GM12891 (cell line): ENCODE data around the gene KRT76.

Experiments
- DNase-seq: peaks from one replicate; pipeline ENCODE4 v3.0.0; 2011; ENCODE audit warnings: low spot score; ENCODE audit not compliant: insufficient read length
- FAIRE-seq: peaks from 2 replicates; lab custom pipeline; 2011; peaks lifted over from hg19 to GRCh38; lab: Jason Lieb, UNC
- PAX5 ChIP-seq: IDR thresholded peaks from 2 replicates; pipeline ENCODE4 v1.6.1; 2011; ENCODE audit warnings: low read length, moderate library complexity, mild to moderate bottlenecking; ENCODE audit not compliant: insufficient read depth, severe bottlenecking
- POLR2A ChIP-seq: IDR thresholded peaks from 2 replicates; pipeline ENCODE4 v1.6.1; 2011; ENCODE audit warnings: low read depth, low read length, control low read depth
- POLR2AphosphoS5 ChIP-seq: IDR thresholded peaks from 2 replicates; pipeline ENCODE4 v1.6.1; 2011; ENCODE audit warnings: low read depth, low read length, control low read depth
- POU2F2 ChIP-seq: IDR thresholded peaks from 2 replicates; pipeline ENCODE4 v1.6.1; 2011; ENCODE audit warnings: low read depth, mild to moderate bottlenecking, control low read depth, low read length, moderate library complexity
- SPI1 ChIP-seq: IDR thresholded peaks from 2 replicates; pipeline ENCODE4 v1.6.1; 2011; ENCODE audit warnings: low read depth, low read length, control low read depth
- TAF1 ChIP-seq: IDR thresholded peaks from 2 replicates; pipeline ENCODE4 v1.6.1; 2011; ENCODE audit warnings: low read depth, low read length, control low read depth

The KRT76 gene

DNA sequence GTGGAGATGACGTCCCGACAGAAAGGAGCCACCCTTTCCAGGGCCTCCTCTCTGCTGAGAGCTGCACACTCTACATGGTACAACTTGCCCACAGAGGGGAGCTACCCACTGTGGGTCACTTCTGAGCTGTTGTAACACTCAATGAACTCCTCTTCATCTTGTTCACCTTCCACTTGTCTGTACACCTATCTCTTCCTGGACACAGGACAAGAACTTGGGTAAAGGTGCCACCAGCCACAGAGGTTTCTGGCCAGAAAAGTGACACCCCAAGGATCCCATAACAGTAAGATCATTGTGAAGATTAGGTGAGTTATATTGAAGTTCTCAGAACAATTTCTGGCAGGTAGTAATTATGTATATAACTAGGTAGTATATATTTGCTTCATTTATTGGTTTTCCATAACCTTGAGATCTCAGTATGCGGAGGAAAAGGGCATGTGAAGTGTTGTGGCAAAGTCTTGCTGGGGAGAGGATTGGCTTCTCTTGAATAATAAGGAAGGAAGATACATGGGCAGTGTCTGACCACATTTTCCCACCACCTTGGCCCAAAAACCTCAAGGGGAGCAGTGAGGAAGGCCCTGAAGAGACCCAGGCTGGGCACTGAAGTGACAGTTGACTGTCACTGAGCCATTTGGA lies 34.2 kb downstream of the KRT76 start:
- DNase-seq (no peak), FAIRE-seq (no peak)
- TF ChIP-seq POLR2AphosphoS5 (no peak), POU2F2 (no peak)

DNA sequence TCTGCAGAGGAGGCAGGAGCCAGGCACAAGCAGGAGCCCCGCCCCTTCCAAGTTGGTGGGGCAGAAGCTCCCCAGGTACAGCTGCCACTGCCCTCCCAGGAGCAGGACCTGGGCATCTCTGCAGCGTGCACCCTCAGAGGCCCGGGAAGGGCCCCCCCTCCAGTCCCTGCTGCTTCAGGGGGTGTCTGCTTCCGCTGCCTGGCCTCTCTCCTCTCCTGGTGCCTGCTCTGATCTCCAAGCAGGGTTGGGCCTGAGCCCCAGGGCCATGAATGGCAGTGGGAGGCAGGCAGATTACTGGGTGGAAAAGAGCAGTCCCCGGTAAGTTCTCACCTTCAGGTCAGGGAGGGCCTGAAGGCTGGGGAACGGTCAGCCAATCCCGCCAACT lies 35.0 kb downstream of the KRT76 start:
- TF ChIP-seq TAF1 (no peak), POLR2AphosphoS5 (no peak), POU2F2 (no peak), SPI1 (no peak), PAX5 (no peak), POLR2A (no peak)
- DNase-seq = no peak
- no peak for FAIRE-seq

DNA sequence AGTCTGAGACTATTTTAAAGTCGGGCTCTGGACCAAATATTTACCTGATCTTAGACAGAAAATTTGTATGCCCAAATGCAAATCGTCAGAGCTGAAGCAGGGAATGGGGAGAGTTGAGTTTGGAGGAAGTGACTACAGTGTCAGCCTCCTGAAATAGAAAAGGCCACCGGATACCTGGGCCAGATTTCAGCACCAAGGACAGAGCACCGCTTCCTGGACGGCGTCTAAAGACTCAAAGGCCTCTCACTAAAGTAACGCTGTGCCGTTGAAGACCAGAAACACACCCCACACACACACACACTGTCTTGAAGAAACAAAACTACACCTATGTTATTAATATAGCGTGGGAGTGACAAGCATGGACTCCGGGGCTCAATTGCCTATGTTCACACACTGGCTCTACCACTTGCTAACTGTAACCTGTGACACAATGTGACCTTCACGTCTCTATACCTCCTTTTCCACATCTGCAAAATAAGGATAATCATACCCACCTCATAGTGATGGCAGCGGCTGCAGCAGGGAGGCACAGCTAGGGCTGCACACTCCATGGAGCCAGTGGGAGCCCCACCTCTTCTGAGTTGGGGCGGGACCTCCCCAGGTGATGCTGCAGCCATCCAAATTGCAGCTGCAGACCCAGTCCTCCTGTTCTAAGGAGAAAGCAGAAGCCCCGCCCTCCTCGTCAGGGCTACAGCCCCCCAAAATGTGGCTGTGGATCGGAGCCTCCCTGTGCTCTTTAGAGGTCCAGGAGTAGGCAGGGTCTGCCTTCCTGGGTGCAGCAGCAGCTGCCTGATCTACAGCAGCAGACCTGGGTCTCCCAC lies 35.6 kb downstream of the KRT76 start:
- no peak for TF ChIP-seq PAX5
- TF ChIP-seq TAF1 = no peak
- TF ChIP-seq POLR2AphosphoS5 = no peak
- no peak for TF ChIP-seq POLR2A
- TF ChIP-seq POU2F2 = no peak
- TF ChIP-seq SPI1 = no peak
- peak; percentile 39 for DNase-seq
- FAIRE-seq = peak; percentile 13

DNA sequence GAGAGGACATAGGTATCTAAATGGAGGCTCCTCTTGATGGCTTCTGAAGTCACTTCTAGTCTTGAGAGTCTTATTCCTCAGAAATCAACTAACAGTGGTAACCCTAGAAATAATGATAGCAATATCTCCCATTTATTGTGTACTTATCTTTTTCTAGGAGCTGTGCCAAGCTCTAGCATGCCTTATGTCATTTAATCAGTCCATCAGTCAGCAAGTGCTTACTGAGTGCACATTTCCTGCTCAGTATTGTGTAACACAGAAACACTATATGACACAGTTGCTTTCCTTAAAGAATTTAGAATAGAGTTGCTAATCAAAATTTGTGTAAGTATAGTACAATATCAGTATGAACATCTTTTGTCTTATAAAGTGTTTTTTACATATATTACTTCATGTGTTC lies 36.6 kb downstream of the KRT76 start:
- TF ChIP-seq TAF1 (no peak), PAX5 (no peak), POLR2A (no peak), POU2F2 (no peak), POLR2AphosphoS5 (no peak), SPI1 (no peak)
- no peak for DNase-seq

DNA sequence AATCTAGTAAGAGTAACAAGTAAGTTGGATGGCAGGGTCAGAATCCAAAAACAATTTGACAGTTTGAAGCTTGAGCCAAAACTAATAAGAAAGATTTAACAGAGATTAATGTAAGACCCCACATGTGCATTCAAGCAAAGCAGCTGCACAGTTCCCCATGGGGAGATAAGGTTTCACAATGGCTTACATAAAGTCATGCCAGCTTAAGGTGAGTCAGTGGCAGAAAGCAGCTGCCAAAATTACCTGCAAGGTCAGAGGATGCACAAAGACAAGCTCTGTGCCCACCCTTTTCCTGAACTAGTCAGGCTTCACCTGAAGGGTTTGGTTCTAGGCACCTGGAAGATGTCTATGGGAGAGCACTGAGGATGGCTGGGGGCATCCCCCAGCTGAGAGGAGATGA lies 37.2 kb downstream of the KRT76 start:
- no peak for FAIRE-seq
- DNase-seq = no peak
- TF ChIP-seq POLR2A = no peak
- TF ChIP-seq SPI1 = no peak
- no peak for TF ChIP-seq POU2F2
- TF ChIP-seq TAF1 = no peak
- TF ChIP-seq POLR2AphosphoS5 = no peak
- no peak for TF ChIP-seq PAX5

More for the DNA sequence above, 36.6 kb downstream of the KRT76 start:
- no peak for FAIRE-seq

DNA sequence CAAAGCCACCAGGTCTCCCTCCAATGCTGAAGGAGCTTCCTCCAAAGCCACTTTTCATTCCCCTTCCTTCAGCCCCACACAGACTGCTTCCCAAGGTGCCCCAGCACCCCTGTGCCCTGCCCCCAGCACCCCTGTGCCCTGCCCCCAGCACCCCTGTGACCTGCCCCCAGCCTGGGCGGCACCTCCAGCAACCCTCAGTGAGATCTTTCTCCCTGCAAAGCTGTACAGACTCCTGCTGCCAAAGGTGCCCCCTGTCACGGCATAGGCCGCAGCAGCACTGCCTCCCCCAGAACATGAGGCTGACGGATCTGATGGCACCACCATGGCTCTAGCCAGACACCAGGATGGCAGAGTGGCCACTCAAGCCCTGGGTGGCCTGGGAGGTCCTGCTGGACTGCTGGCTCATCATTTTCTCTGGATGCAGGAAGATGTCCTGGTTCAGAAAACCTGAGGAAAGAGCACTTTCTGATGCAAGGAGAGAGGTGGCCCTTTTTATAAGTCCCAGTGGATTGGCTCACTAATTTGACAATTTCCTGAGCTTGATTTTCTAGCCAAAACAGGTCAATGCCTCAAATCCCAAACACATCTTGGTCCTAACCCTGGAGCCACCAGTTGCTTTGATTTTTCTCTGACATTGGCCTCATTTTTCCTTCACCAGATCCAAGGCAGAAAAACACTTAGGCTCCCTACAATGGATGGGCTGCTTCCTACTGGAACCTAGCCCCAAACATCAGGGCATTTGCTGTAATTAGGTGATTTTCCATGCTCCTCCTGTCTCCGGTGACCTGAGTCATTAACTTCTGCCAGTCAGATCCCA lies 41.1 kb downstream of the KRT76 start:
- TF ChIP-seq PAX5 (no peak), SPI1 (no peak), POLR2AphosphoS5 (no peak), TAF1 (no peak), POU2F2 (no peak), POLR2A (no peak)
- DNase-seq (no peak), FAIRE-seq (no peak)

DNA sequence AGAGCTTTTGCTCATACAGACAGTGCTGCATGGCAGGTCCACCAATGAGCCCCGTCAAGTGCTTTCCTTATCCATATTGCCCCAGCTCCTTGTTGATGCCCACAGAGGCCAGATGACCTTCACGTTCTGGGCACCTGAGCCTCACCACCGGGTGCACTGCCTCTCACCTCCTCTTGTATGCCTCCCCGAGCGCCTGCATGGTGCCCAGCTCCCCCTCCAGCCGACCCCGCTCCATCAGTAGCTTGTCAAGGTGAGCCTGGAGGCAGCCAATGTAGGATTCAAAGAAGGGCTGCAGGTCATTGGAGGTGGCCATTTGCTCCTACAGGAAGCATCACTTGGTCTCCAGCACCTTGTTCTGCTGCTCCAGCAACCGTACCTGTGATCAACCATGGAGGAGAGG lies 42.0 kb downstream of the KRT76 start:
- no peak for TF ChIP-seq PAX5
- no peak for TF ChIP-seq TAF1
- no peak for TF ChIP-seq POU2F2
- TF ChIP-seq SPI1 = no peak
- no peak for TF ChIP-seq POLR2AphosphoS5
- no peak for TF ChIP-seq POLR2A
- DNase-seq (no peak), FAIRE-seq (no peak)

DNA sequence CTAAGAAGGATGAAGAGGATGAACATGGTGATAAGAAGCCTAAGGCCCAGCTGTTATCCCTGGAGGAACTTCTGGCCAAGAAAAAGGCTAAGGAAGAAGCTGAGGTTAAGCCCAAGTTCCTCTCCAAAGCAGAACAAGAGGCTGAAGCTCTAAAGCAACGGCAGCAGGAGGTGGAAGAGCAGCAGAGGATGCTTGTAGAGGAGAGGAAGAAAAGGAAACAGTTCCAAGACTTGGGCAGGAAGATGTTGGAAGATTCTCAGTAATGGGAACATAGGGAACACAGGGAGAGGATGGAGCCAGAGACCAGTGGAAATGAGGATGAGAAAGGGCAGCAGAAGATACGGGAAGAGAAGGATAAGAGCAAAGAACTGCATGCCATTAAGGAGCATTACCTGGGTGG lies 46.4 kb downstream of the KRT76 start:
- TF ChIP-seq PAX5 (no peak), POLR2A (no peak), POLR2AphosphoS5 (no peak), POU2F2 (no peak), SPI1 (no peak), TAF1 (no peak)
- DNase-seq (no peak), FAIRE-seq (no peak)

DNA sequence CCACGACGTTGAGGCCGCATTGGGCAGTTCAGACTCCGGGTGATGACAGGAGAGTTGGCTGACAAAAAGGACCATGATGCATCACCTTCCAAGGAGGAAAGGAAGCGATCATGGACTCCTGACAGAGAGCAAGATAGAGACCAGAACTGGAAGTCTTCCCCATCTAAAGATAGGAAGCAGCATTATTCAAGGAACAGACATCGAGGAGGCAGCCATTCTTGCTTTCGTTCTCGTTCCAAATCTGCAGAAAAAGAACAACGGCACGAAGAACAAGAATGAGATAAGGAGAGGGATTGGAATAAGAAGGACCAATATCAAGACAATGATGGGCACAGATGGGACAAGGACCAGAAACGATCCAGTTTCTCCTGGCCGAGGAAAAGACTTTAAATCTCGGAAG lies 46.8 kb downstream of the KRT76 start:
- no peak for DNase-seq
- TF ChIP-seq POU2F2 = no peak
- no peak for TF ChIP-seq TAF1
- no peak for TF ChIP-seq PAX5
- TF ChIP-seq SPI1 = no peak
- TF ChIP-seq POLR2A = no peak
- TF ChIP-seq POLR2AphosphoS5 = no peak
- FAIRE-seq = no peak

DNA sequence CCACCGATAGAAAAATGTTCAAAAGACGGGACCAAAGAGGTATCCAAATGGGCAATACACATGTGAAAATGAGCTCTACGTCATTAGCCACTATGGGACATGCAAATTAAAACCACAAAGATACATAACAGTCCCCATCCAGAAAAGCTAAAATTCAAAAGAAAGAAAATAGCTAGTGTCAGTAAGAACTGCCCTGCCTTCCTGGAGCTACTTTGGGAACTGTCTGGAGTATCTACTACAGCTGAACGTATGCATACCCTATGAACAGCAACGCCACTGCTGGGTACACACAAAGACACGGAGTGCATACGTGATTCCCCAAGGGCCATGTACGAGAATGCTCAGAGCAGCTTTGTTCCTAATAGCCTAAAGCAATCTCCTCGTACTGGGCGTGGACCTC lies 48.0 kb downstream of the KRT76 start:
- FAIRE-seq (no peak), DNase-seq (no peak)
- TF ChIP-seq PAX5 = no peak
- no peak for TF ChIP-seq POU2F2
- no peak for TF ChIP-seq POLR2AphosphoS5
- TF ChIP-seq TAF1 = no peak
- no peak for TF ChIP-seq POLR2A
- TF ChIP-seq SPI1 = no peak
